Mesendoderm (in vitro differentiated cells): ENCODE results near the gene AHR.

ENCODE experiments used
- DNase-seq: peaks from one replicate; pipeline ENCODE4 v3.0.0; 2013
- H2AK5ac ChIP-seq: 2 replicates; pipeline ENCODE4 v1.6.1; 2013; ENCODE audit warnings: low read length, inconsistent platforms
- H2BK120ac ChIP-seq: 2 replicates; pipeline ENCODE4 v1.6.1; 2013; ENCODE audit warnings: low read depth, mild to moderate bottlenecking, low read length, moderate library complexity, mixed read lengths
- H2BK15ac ChIP-seq: replicated peaks from 2 replicates; pipeline ENCODE4 v1.6.1; 2013; ENCODE audit warnings: low read depth, mild to moderate bottlenecking, moderate library complexity
- H2BK5ac ChIP-seq: 2 replicates; pipeline ENCODE4 v1.6.1; 2013; ENCODE audit warnings: low read length, inconsistent platforms
- H3K18ac ChIP-seq: 2 replicates; pipeline ENCODE4 v1.6.1; 2013; ENCODE audit warnings: mild to moderate bottlenecking, low read length, mixed read lengths
- H3K23ac ChIP-seq: one replicate; pipeline ENCODE4 v1.6.1; 2013; ENCODE audit warnings: low read length
- H3K27ac ChIP-seq: 2 replicates; pipeline ENCODE4 v1.5.1; 2013; ENCODE audit warnings: low read depth, mild to moderate bottlenecking, inconsistent platforms, low read length, moderate library complexity
- H3K27me3 ChIP-seq: 2 replicates; pipeline ENCODE4 v1.6.1; 2013; ENCODE audit warnings: low read length, control low read depth, mild to moderate bottlenecking, inconsistent platforms; ENCODE audit not compliant: insufficient read depth, poor library complexity
- H3K36me3 ChIP-seq: 2 replicates; pipeline ENCODE4 v1.6.1; 2013; ENCODE audit warnings: low read length, inconsistent platforms; ENCODE audit not compliant: control insufficient read depth, insufficient read depth
- H3K4ac ChIP-seq: one replicate; pipeline ENCODE4 v1.6.1; 2013; ENCODE audit warnings: low read depth, mild to moderate bottlenecking, low read length, moderate library complexity
- H3K4me1 ChIP-seq: 2 replicates; pipeline ENCODE4 v1.6.1; 2013; ENCODE audit warnings: low read depth, low read length, inconsistent platforms; ENCODE audit not compliant: control insufficient read depth
- H3K4me2 ChIP-seq: 2 replicates; pipeline ENCODE4 v1.6.1; 2013; ENCODE audit warnings: low read length
- H3K4me3 ChIP-seq: 2 replicates; pipeline ENCODE4 v1.5.1; 2013; ENCODE audit warnings: mild to moderate bottlenecking, low read length
- H3K56ac ChIP-seq: one replicate; pipeline ENCODE4 v1.6.1; 2013; ENCODE audit warnings: low read length
- H3K79me1 ChIP-seq: 2 replicates; pipeline ENCODE4 v1.6.1; 2013; ENCODE audit warnings: low read length, inconsistent platforms
- H3K79me2 ChIP-seq: 2 replicates; pipeline ENCODE4 v1.6.1; 2013; ENCODE audit warnings: mild to moderate bottlenecking, low read length; ENCODE audit not compliant: control insufficient read depth, insufficient read depth
- H3K9ac ChIP-seq: 2 replicates; pipeline ENCODE4 v1.6.1; 2013; ENCODE audit warnings: low read length, inconsistent platforms
- H4K5ac ChIP-seq: one replicate; pipeline ENCODE4 v1.6.1; 2013; ENCODE audit warnings: low read length
- H4K8ac ChIP-seq: one replicate; pipeline ENCODE4 v1.6.1; 2013; ENCODE audit warnings: low read depth, mild to moderate bottlenecking, control low read depth, low read length, moderate library complexity
- WGBS: extraction: QIAGEN DNeasy Blood & Tissue Kit; methylation state at CpG from one replicate; pipeline ENCODE4 v1.1.7; 2013; ENCODE audit warnings: low lambda C conversion rate, missing lambda C conversion rate; ENCODE audit not compliant: insufficient coverage; ENCODE audit errors: extremely low coverage; 5-methylcytosine and 5-hydroxymethylcytosine counted together

The AHR gene

GRCh38 chr7:17359610-17360009, 61.2 kb downstream of the AHR start:
- no peaks in the 10 kb centered on the region for H3K27me3 ChIP-seq

GRCh38 chr7:17362439-17363105, 64.1 kb downstream of the AHR start:
- H3K79me1 ChIP-seq = no peaks in the 10 kb centered on the region
- no peak overlapping the region for H2BK5ac ChIP-seq
- no peak overlapping the region for H2BK15ac ChIP-seq
- H3K23ac ChIP-seq = no peak overlapping the region
- H3K79me2 ChIP-seq = no peaks in the 10 kb centered on the region
- no peak overlapping the region for H3K4ac ChIP-seq
- no CpG with 5 or more reads among the region's 23 CpGs for WGBS
- H3K9ac ChIP-seq = no peak overlapping the region
- H2AK5ac ChIP-seq = no peak overlapping the region
- H3K4me3 ChIP-seq = no peak overlapping the region
- no peak overlapping the region for H3K4me2 ChIP-seq
- no peak overlapping the region for H2BK120ac ChIP-seq
- no peaks in the 10 kb centered on the region for H3K36me3 ChIP-seq
- no peak for DNase-seq
- no peak overlapping the region for H3K27ac ChIP-seq
- H3K56ac ChIP-seq = no peak overlapping the region
- no peaks in the 10 kb centered on the region for H3K4me1 ChIP-seq
- no peak overlapping the region for H3K18ac ChIP-seq
- H4K8ac ChIP-seq = no peak overlapping the region
- no peaks in the 10 kb centered on the region for H3K27me3 ChIP-seq
- H4K5ac ChIP-seq = no peak overlapping the region

More at GRCh38 chr7:17359610-17360009, 61.2 kb downstream of the AHR start:
- H4K5ac ChIP-seq = no peak overlapping the region
- H3K27ac ChIP-seq = no peak overlapping the region
- no peak overlapping the region for H3K23ac ChIP-seq
- no peak overlapping the region for H3K56ac ChIP-seq
- no peak overlapping the region for H3K4me3 ChIP-seq
- no peaks in the 10 kb centered on the region for H3K4me1 ChIP-seq
- no peaks in the 10 kb centered on the region for H3K36me3 ChIP-seq
- H3K79me1 ChIP-seq = no peaks in the 10 kb centered on the region
- H3K79me2 ChIP-seq = no peaks in the 10 kb centered on the region
- H2BK15ac ChIP-seq = no peak overlapping the region
- H3K18ac ChIP-seq = no peak overlapping the region
- no CpG with 5 or more reads among the region's 6 CpGs for WGBS
- H2BK5ac ChIP-seq = no peak overlapping the region
- H3K4me2 ChIP-seq = no peak overlapping the region
- no peak overlapping the region for H3K4ac ChIP-seq
- H2BK120ac ChIP-seq = no peak overlapping the region
- H2AK5ac ChIP-seq = no peak overlapping the region
- DNase-seq = no peak
- H4K8ac ChIP-seq = no peak overlapping the region
- H3K9ac ChIP-seq = no peak overlapping the region

GRCh38 chr7:17364671-17365070, 66.2 kb downstream of the AHR start:
- Histone ChIP-seq H4K5ac (no peak overlapping the region), H3K4ac (no peak overlapping the region), H3K4me3 (no peak overlapping the region), H3K36me3 (no peaks in the 10 kb centered on the region), H3K9ac (no peak overlapping the region), H2BK120ac (no peak overlapping the region), H3K18ac (no peak overlapping the region), H3K4me1 (no peaks in the 10 kb centered on the region), H3K79me2 (no peaks in the 10 kb centered on the region), H2BK15ac (no peak overlapping the region), H3K27ac (no peak overlapping the region), H3K79me1 (no peaks in the 10 kb centered on the region), H4K8ac (no peak overlapping the region), H3K27me3 (no peaks in the 10 kb centered on the region), H3K4me2 (no peak overlapping the region), H3K23ac (no peak overlapping the region), H3K56ac (no peak overlapping the region), H2BK5ac (no peak overlapping the region), H2AK5ac (no peak overlapping the region)
- WGBS = no CpG with 5 or more reads among the region's 2 CpGs
- DNase-seq = no peak

- WGBS = no CpG with 5 or more reads among the region's 1 CpG
- no peak for DNase-seq
- H3K56ac ChIP-seq = no peak overlapping the region
- H2BK15ac ChIP-seq = no peak overlapping the region
- H3K4me3 ChIP-seq = no peak overlapping the region
- H3K79me2 ChIP-seq = no peaks in the 10 kb centered on the region
- no peaks in the 10 kb centered on the region for H3K36me3 ChIP-seq
- H3K4me1 ChIP-seq = no peaks in the 10 kb centered on the region
- no peak overlapping the region for H4K8ac ChIP-seq
- H3K4ac ChIP-seq = no peak overlapping the region
- no peak overlapping the region for H3K4me2 ChIP-seq
- H3K18ac ChIP-seq = no peak overlapping the region
- H3K23ac ChIP-seq = no peak overlapping the region
- no peak overlapping the region for H2BK120ac ChIP-seq
- H2AK5ac ChIP-seq = no peak overlapping the region
- H3K27me3 ChIP-seq = no peaks in the 10 kb centered on the region
- no peaks in the 10 kb centered on the region for H3K79me1 ChIP-seq
- H4K5ac ChIP-seq = no peak overlapping the region
- H3K27ac ChIP-seq = no peak overlapping the region
- H3K9ac ChIP-seq = no peak overlapping the region
- H2BK5ac ChIP-seq = no peak overlapping the region
These were observed 67.3 kb downstream of the AHR start for GRCh38 chr7:17365775-17366174.

- Histone ChIP-seq H2BK120ac (no peak overlapping the region), H2BK15ac (no peak overlapping the region), H2BK5ac (no peak overlapping the region), H3K36me3 (no peaks in the 10 kb centered on the region), H3K4ac (no peak overlapping the region), H3K4me3 (no peak overlapping the region), H3K27me3 (no peaks in the 10 kb centered on the region), H3K79me1 (no peaks in the 10 kb centered on the region), H4K5ac (no peak overlapping the region), H3K56ac (no peak overlapping the region), H3K4me2 (no peak overlapping the region), H3K79me2 (no peaks in the 10 kb centered on the region), H3K23ac (no peak overlapping the region), H3K27ac (no peak overlapping the region), H2AK5ac (no peak overlapping the region), H3K4me1 (no peaks in the 10 kb centered on the region), H4K8ac (no peak overlapping the region), H3K18ac (no peak overlapping the region), H3K9ac (no peak overlapping the region)
- no CpG with 5 or more reads among the region's 2 CpGs for WGBS
- DNase-seq = no peak
These were observed 69.0 kb downstream of the AHR start for GRCh38 chr7:17367502-17367901.
